Activated T-helper 2 cell treated with anti-CD3 and anti-CD28 coated beads, Interferon-gamma antibody, Interleukin-2, Interleukin-4, amounts not matched to agents 10 μg/mL and 5 μg/mL and 100 μg/mL, durations not matched to agents 14 hours and 24 hours and 36 hours (primary cell): ENCODE measurements around the gene IL13. TPM values are rescaled to one million over a fixed set of nuclear protein-coding genes. Genes with fewer than 3 reads are reported as not detected.
A peak's percentile ranks its signal among the peaks of the same experiment; 100 is the strongest.

ENCODE experiments used
- DNase-seq: peaks from one replicate; pipeline ENCODE4 v3.0.0; 2021; ENCODE audit warnings: low spot score
- H3K27ac Mint-ChIP-seq: one replicate; pipeline ENCODE4 v1.8.0; 2021; ENCODE audit warnings: mixed read lengths
- H3K27me3 Mint-ChIP-seq: one replicate; pipeline ENCODE4 v1.8.0; 2021; ENCODE audit warnings: low read depth, mixed read lengths
- H3K36me3 Mint-ChIP-seq: one replicate; pipeline ENCODE4 v1.8.0; 2021; ENCODE audit warnings: low read depth, mixed read lengths
- H3K4me1 Mint-ChIP-seq: one replicate; pipeline ENCODE4 v1.8.0; 2021; ENCODE audit warnings: low read depth, mixed read lengths
- H3K4me3 Mint-ChIP-seq: one replicate; pipeline ENCODE4 v1.8.0; 2021; ENCODE audit warnings: low read depth, mild to moderate bottlenecking, moderate library complexity, mixed read lengths
- H3K9me3 Mint-ChIP-seq: one replicate; pipeline ENCODE4 v1.8.0; 2021; ENCODE audit warnings: mixed read lengths
- intact Hi-C: fragments of 100-400 bp; cut with micrococcal nuclease; formaldehyde crosslinking; loops from one replicate; pipeline ENCODE4 v1.15.1; 2023
- total RNA-seq: library from RNA; stranded (reverse); gene quantifications from 2 replicates; pipeline ENCODE4 v1.2.3, GENCODE V29; 2022

The IL13 gene
- total RNA-seq, 1 donor from 2014 or later: 830 TPM

GRCh38 chr5:132659598-132660493 is 1.9 kb downstream of the IL13 start:
- Mint-ChIP-seq H3K4me3 (peak overlapping the region; percentile 75), H3K9me3 (no peaks in the 10 kb centered on the region), H3K27me3 (peaks cover 2% of the 10 kb centered on the region), H3K27ac (peak overlapping the region; percentile 65), H3K4me1 (peaks cover 72% of the 10 kb centered on the region), H3K36me3 (peaks cover 27% of the 10 kb centered on the region)
- intact Hi-C loops: loop anchor here (2.0 to 5.0 kb wide), 7 partner anchors 15 to 162 kb away; partner anchors contain the start of genes KIF3A and RAD50
- no peak for DNase-seq

GRCh38 chr5:132661231-132662003 is 3.4 kb downstream of the IL13 start:
- intact Hi-C loops: loop anchor here (5.0 kb wide), 3 partner anchors 91 to 161 kb away; no protein-coding TSS in a partner anchor
- H3K4me1 Mint-ChIP-seq: peaks cover 78% of the 10 kb centered on the region
- H3K9me3 Mint-ChIP-seq: no peaks in the 10 kb centered on the region
- no peak for DNase-seq
- H3K27me3 Mint-ChIP-seq: no peaks in the 10 kb centered on the region
- H3K4me3 Mint-ChIP-seq: peak overlapping the region; percentile 58
- H3K27ac Mint-ChIP-seq: peak overlapping the region; percentile 83
- peaks cover 27% of the 10 kb centered on the region for H3K36me3 Mint-ChIP-seq

- no peaks in the 10 kb centered on the region for H3K27me3 Mint-ChIP-seq
Measured at GRCh38 chr5:132662004-132662401, 4.0 kb downstream of the IL13 start.

DNA sequence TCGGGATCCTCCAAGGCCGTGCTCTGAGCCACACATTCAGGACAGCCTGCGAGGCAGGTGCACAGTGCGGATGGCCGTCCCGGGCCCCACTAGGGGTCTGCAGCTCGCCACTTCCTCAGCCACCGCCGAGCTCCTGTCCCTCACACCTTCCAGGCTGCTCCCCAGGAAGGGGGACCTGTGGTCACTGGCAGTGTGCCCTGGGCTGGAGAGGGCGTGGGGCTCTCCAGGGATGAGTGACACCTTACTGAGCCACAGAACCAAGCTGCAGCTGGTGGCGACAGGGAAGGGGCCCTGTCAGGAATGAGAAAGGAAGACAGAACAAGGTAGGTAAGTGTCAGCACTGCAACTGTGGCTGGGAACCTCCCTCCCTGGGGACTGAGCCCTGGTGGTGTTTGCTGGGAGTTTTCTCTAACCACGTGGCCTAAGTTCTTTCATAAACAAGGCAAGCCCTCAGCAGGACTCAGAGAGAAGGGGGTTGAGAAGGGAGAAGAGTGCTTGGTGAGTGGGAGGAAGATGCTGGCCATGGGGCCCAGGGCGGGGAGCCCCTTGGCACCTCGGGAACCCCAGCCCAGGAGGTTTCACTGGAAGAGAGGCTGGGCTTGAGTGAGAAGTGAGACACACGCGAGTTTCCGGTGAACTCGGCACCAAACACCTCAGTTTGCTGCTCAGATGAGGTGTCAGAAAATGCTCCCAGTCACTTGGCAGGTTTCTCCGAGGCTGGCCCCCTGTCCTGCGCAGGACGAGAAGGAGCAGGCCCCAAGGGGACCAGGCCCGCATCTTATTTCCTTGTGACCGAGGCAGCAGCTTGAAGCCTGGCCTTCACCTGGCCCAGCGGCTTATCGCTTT is 5.2 kb downstream of the IL13 start:
- no peaks in the 10 kb centered on the region for H3K27me3 Mint-ChIP-seq
- no peak overlapping the region for H3K4me3 Mint-ChIP-seq
- H3K36me3 Mint-ChIP-seq: peaks cover 26% of the 10 kb centered on the region
- intact Hi-C loops: loop anchor here (1.0 to 5.0 kb wide), 6 partner anchors 11 to 159 kb away; no protein-coding TSS in a partner anchor
- H3K27ac Mint-ChIP-seq: peak overlapping the region; percentile 92
- H3K9me3 Mint-ChIP-seq: no peaks in the 10 kb centered on the region
- H3K4me1 Mint-ChIP-seq: peaks cover 74% of the 10 kb centered on the region
- no peak for DNase-seq

More at GRCh38 chr5:132662004-132662401, 4.0 kb downstream of the IL13 start:
- Mint-ChIP-seq H3K9me3 (no peaks in the 10 kb centered on the region), H3K36me3 (peaks cover 27% of the 10 kb centered on the region), H3K4me3 (peak overlapping the region; percentile 55), H3K27ac (peak overlapping the region; percentile 83), H3K4me1 (peaks cover 78% of the 10 kb centered on the region)
- intact Hi-C loops: loop anchor here (5.0 kb wide), 3 partner anchors 90 to 160 kb away; no protein-coding TSS in a partner anchor
- no peak for DNase-seq

DNA sequence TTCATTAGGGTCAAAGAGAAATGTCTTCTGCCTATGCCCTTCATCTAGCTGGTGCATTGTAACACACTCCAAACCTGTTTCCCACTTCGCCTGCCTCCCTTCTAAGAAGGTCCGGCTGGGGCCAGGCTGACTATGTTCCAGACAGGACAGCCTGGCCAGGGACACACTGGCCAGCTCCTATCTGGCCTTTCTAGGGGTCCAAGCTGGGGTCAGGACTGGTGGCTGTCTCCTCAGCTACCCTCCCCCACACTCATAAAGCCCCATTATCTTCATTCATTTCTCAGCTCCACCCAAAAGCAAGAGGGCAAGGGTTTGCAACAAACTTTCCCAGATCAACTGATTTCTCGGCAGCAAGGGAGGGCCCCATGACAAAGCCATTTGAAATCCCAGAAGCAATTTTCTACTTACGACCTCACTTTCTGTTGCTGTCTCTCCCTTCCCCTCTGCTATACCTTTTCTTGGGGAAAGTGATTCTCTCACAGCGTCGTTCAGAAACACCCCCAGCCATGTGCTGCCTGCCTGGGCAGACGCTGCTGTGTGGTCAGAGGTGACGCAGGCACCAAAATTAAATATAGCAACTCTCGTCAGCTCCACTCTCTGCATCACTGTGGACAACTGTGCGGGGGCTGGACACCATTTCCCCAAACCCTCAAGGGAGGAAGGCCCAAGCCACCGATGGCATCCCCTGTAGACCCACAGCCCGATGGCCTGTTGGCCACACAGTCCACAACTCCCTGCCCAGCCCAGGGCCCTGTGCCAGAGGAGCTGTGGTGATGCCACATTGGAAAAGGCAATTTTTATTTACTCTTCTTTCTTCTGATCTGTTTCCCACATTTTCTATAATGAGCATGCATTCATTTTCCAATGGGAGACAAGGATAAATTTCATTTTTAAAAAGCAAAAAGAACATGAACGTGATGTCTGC is 6.1 kb downstream of the IL13 start:
- H3K4me1 Mint-ChIP-seq: peaks cover 65% of the 10 kb centered on the region
- no peak for DNase-seq
- peaks cover 18% of the 10 kb centered on the region for H3K36me3 Mint-ChIP-seq
- peak overlapping the region; percentile 45 for H3K4me3 Mint-ChIP-seq
- H3K9me3 Mint-ChIP-seq: no peaks in the 10 kb centered on the region
- peak overlapping the region; percentile 92 for H3K27ac Mint-ChIP-seq
- H3K27me3 Mint-ChIP-seq: no peaks in the 10 kb centered on the region
- intact Hi-C loops: loop anchor here (1.0 to 5.0 kb wide), 7 partner anchors 10 to 158 kb away; no protein-coding TSS in a partner anchor

DNA sequence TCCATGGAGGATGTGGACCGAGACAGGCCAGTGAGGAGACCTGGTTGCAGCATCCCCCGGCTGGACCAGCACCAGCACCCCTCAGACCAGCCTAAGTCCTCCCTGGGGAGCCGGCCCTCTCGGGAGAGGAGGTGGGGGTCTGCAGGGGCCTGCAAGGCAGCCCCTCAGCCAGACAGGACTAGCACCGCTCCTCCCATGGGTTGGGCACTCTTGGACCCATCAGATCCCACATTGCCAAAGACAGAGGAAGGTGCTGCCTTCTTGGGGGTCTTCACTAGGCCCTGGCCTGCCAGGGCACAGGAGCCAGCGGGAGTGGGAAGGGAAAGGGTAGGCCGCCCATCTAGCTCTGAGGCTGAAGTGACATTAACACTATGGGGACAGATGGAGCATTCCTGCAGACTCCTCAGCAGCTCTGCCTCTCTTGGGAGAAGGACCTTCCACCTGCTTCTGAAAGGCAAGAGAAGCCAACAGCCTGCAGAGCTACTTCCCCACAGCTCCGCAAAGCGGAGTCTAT is 6.8 kb downstream of the IL13 start:
- intact Hi-C loops: loop anchor here (1.0 to 5.0 kb wide), 4 partner anchors 24 to 158 kb away; no protein-coding TSS in a partner anchor
- Mint-ChIP-seq H3K4me3 (no peak overlapping the region), H3K36me3 (peaks cover 10% of the 10 kb centered on the region), H3K27me3 (no peaks in the 10 kb centered on the region), H3K9me3 (no peaks in the 10 kb centered on the region), H3K27ac (peak overlapping the region; percentile 92), H3K4me1 (peaks cover 63% of the 10 kb centered on the region)
- no peak for DNase-seq

GRCh38 chr5:132665574-132666080 is 7.7 kb downstream of the IL13 start:
- no peak for DNase-seq
- no peaks in the 10 kb centered on the region for H3K9me3 Mint-ChIP-seq
- intact Hi-C loops: no loop called here
- H3K27ac Mint-ChIP-seq: peak overlapping the region; percentile 21
- no peaks in the 10 kb centered on the region for H3K27me3 Mint-ChIP-seq
- no peak overlapping the region for H3K4me3 Mint-ChIP-seq
- H3K36me3 Mint-ChIP-seq: peaks cover 3% of the 10 kb centered on the region
- H3K4me1 Mint-ChIP-seq: peaks cover 55% of the 10 kb centered on the region

GRCh38 chr5:132666310-132667123 is 8.5 kb downstream of the IL13 start:
- intact Hi-C loops: no loop called here
- Mint-ChIP-seq H3K27me3 (no peaks in the 10 kb centered on the region), H3K4me1 (peaks cover 49% of the 10 kb centered on the region), H3K27ac (peak overlapping the region; percentile 29), H3K9me3 (peaks cover 7% of the 10 kb centered on the region), H3K4me3 (no peak overlapping the region), H3K36me3 (no peaks in the 10 kb centered on the region)
- no peak for DNase-seq

- H3K4me1 Mint-ChIP-seq: peaks cover 41% of the 10 kb centered on the region
- H3K27me3 Mint-ChIP-seq: no peaks in the 10 kb centered on the region
- peak overlapping the region; percentile 5 for H3K27ac Mint-ChIP-seq
- no peak for DNase-seq
- H3K36me3 Mint-ChIP-seq: no peaks in the 10 kb centered on the region
- peaks cover 7% of the 10 kb centered on the region for H3K9me3 Mint-ChIP-seq
- no peak overlapping the region for H3K4me3 Mint-ChIP-seq
- intact Hi-C loops: no loop called here
Measured at GRCh38 chr5:132667309-132667708, 9.3 kb downstream of the IL13 start.

GRCh38 chr5:132667761-132668705 is 10.1 kb downstream of the IL13 start:
- Mint-ChIP-seq H3K27me3 (no peaks in the 10 kb centered on the region), H3K4me1 (peaks cover 39% of the 10 kb centered on the region), H3K36me3 (no peaks in the 10 kb centered on the region), H3K9me3 (peaks cover 7% of the 10 kb centered on the region), H3K27ac (no peak overlapping the region), H3K4me3 (no peak overlapping the region)
- intact Hi-C loops: no loop called here
- no peak for DNase-seq
